AG09319 (cell line): ENCODE results near the gene TUNAR.

Experiments used
- DNase-seq: peaks from one replicate; pipeline ENCODE4 v3.0.0-alpha.2; 2010; ENCODE audit warnings: low read depth; ENCODE audit errors: extremely low read depth
- TF ChIP-seq, protein P1 (sequence below): IDR thresholded peaks from 2 replicates; pipeline ENCODE4 v1.5.1; 2011; ENCODE audit warnings: low read depth, mild to moderate bottlenecking, inconsistent platforms, low read length, moderate library complexity

Gene TUNAR

DNA sequence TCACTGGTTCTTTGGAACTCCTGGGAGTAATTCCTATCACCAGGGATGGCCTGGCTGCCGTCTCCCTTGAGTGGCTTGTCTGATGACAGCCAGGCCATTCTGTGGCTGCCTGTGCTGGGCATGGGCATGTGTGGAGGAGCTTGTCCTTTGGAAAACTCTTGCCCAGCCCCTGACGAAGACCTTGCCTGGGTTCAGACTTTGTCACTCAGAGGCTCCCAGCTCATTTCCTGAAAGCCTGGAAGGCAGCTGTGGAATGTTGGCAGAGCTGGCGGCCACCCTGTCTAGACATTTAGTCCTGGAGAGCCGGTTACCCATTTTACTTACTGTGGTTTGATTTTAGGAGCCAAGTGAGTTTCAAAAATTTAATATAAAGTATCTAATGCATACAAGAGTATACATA lies 34.0 kb downstream of the TUNAR start:
- no peak for DNase-seq
- TF ChIP-seq, protein P1, sequence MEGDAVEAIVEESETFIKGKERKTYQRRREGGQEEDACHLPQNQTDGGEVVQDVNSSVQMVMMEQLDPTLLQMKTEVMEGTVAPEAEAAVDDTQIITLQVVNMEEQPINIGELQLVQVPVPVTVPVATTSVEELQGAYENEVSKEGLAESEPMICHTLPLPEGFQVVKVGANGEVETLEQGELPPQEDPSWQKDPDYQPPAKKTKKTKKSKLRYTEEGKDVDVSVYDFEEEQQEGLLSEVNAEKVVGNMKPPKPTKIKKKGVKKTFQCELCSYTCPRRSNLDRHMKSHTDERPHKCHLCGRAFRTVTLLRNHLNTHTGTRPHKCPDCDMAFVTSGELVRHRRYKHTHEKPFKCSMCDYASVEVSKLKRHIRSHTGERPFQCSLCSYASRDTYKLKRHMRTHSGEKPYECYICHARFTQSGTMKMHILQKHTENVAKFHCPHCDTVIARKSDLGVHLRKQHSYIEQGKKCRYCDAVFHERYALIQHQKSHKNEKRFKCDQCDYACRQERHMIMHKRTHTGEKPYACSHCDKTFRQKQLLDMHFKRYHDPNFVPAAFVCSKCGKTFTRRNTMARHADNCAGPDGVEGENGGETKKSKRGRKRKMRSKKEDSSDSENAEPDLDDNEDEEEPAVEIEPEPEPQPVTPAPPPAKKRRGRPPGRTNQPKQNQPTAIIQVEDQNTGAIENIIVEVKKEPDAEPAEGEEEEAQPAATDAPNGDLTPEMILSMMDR, result no peak

DNA sequence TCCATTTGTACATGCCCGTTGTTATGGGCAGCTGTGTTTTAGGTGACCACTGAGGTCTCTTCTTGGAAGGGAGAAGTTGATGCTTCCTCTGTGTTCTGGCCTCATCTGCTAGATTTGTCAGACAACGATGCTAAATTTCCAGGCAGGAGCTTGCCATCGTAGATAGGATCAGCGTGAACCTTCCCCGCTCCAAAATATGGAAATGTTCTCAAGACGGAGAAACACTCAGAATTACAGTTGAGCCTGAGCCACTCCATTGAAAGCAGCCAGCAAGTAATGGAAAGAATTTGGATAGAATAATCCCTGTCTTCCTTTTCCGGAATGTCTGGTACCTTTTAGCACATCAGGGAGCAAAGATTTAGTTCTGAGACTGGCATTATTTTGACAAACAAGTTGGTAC lies 34.8 kb downstream of the TUNAR start:
- TF ChIP-seq, protein P1, result no peak
- DNase-seq, result no peak

DNA sequence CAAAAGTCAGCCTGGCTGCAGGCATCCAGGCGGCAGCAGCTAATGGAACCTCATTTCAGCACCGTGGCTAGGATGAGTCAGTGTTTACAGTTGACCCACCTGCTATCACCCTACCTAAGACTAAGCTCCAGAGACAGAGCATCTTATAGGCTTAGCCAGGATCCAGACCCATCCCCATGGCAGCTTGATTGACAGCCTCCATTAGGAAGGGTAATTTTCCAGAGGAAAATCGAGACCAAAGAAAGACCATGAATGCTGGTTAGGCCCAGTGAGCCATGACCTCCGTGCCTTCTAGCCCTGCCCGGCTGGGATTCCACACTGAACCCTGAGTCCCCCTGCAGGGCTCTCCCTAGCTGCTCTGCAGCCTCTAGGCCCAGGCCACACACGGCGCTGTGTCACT lies 38.7 kb downstream of the TUNAR start:
- TF ChIP-seq, protein P1, result no peak
- no peak for DNase-seq

DNA sequence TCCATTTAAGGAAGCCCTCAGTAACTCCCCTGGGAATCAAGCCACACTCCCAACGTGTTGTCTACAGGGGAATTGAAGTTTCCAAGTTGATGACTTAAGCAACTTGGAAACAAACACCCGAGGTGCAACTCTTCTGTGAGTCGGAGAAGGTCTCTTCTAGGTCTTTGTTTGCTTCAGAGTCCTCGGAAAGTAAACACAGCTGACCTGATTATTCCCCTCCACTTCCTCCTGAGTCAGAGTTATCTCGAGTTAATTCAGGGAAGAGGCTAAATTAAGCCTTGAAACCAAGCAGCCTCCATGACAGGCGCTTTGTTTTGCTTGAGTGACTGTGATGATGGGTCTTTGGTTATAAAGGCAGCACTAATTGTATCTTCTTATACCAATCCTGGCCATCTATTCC lies 41.8 kb downstream of the TUNAR start:
- no peak for DNase-seq
- TF ChIP-seq, protein P1, result no peak

DNA sequence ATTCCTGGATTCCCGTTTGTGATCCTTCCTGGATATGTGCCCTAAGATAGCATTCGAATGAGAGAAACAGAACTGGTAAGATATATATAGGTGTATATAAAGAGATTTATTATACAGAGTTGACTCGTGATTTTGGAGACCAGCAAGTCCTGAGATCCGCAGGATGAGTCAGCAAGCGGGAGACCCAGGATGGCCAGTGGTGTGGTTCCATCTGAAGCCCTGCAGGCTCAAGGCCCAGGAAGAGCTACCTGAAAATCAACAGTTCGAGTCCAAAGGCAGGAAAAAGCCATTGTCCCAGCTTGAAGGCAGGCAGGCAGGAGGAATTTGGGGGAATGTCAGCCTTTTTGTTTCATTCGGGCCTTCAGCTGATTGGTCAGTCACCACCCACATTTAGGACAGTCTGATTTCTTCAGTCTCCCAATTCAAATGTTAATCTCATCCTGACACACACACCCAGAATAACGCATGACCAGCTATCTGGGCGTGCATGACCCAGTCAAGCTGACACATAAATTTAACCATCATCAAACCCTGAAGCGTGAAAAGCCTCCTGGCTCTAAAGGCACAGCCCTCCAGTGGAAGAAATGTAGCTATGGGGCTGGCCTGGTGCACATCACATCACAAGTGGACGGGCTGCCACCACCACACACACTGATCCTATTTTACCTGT lies 44.3 kb downstream of the TUNAR start:
- no peak for DNase-seq
- TF ChIP-seq, protein P1, result no peak

DNA sequence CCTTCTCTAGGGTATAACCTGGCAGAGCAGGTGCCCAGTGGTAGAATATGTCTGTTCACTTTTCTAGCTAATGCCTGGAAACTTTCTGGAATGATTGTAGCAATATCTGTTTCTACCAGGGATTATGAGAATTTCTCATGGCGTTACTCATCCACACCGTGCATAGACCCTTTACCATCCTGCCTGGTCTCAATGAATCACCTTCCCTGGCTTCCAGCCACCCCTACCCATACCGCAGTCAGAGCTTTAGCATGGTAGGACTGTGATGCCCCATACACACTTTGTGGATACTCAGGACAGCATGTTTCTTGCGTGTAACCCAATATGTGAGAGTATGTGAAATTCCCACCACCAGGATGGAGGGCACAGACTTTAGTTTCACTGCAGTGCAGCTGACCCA lies 45.4 kb downstream of the TUNAR start:
- TF ChIP-seq, protein P1, result no peak
- DNase-seq, result no peak

DNA sequence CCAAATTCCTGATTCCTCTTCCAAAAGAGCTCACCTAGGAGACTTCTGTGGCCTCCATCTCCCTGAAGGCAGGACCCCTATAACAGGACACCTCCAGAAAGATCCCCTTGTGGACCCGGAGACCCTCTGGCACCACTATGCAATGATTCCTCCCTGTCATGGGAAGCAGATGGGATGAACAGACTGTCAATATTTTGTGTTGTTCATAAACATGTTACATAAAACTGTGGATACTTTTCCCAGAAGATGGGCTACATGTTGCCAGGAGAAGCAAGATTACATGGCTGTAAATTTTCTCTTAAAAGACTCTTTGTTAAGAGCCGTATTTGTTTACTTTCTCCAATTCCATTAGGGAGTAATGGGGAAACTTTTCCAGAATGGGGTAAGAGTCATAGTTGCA lies 52.1 kb downstream of the TUNAR start:
- TF ChIP-seq, protein P1, result no peak
- no peak for DNase-seq
